NK-92 treated with Interleukin-12 subunit alpha and Interleukin-12 subunit beta, amount 100 ng/mL, for 24 hours (cell line): ENCODE results near the gene SLC26A4.

Source experiments
- DNase-seq: peaks from one replicate; lab custom pipeline; 2025; lab: John Stamatoyannopoulos, UW

The SLC26A4 gene

DNA sequence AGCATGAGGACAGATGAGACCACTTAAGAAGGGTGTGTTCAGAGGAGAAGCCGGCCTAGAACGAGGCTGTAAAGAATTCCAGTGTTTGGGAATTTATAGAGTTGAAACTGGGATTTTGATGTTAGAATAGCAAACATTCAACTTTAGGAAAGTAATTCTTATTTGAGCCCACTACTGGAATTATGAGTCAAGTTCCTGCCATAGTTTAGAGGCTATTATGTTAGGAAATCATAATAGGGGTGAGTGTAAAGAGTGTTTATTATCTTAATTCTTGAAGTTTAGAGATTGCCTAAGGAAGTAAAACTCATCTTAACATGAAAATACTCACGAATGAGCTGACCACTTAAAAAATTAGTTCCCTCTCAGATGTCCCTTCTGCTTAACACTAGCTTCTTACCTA lies 85.4 kb downstream of the SLC26A4 start:
- DNase-seq, result no peak

DNA sequence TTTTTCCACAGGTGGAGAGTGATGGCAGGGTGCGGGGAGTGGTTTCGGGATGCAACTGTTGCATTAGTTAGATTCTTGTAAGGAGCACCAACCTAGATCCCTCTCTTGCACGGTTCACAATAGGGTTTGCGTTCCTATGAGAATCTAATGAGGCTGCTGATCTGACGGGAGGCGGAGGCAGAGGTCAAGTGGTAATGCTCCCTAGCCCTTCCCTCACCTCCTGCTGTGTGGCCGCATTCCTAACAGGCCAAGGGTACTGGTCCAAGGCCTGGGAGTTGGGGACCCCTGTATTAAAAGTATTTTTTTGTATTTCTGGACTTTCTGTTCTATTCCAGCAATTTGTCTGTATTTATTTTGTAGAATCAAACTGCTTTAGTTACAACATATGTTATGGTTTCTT lies 90.5 kb downstream of the SLC26A4 start:
- DNase-seq, result no peak

- no peak for DNase-seq
Measured at GRCh38 chr7:107754642-107755041, 94.0 kb downstream of the SLC26A4 start.

DNA sequence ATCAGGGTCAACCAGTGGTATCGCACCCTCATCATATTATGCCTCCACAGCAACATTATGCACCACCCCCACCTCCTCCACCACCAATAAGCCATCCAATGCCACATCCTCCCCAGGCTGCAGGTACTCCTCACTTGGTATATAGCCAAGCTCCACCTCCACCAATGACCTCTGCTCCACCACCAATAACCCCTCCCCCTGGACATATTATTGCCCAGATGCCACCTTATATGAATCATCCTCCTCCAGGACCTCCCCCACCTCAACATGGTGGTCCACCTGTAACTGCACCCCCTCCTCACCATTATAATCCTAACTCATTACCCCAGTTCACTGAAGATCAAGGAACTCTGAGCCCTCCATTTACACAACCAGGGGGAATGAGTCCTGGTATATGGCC lies 98.0 kb downstream of the SLC26A4 start:
- DNase-seq, result no peak

- DNase-seq, result no peak
Measured at GRCh38 chr7:107767391-107767790, 106.8 kb downstream of the SLC26A4 start.
